Measurements from ENCODE around the gene CDHR2.
"Not testable (repeated sequence)": the region's sequence is repeated elsewhere in the genome, so short reads cannot be mapped to it uniquely, and the experiment has no call there.

Gene CDHR2

GRCh38 chr5:176542135-176542595, 7.0 kb upstream of the CDHR2 start:
- ATAC-seq (ENCODE audit: low read depth) = no peak
- no peaks in the 10 kb centered on the region for H3K9me3 Mint-ChIP-seq
- no peaks in the 10 kb centered on the region for H3K27me3 Mint-ChIP-seq
- H3K4me1 Mint-ChIP-seq = peaks cover 29% of the 10 kb centered on the region
- H3K27ac Mint-ChIP-seq = peak overlapping the region; percentile 93
- DNase-seq (ENCODE audit: low spot score in 2 of 2) = peak; percentile 66 to 69
- H3K36me3 Mint-ChIP-seq = no peaks in the 10 kb centered on the region
- peak overlapping the region; percentile 88 for H3K4me3 Mint-ChIP-seq

- no peak for DNase-seq (ENCODE audit: low spot score in 2 of 2)
- Mint-ChIP-seq H3K4me1 (peaks cover 29% of the 10 kb centered on the region), H3K27ac (peak overlapping the region; percentile 93), H3K9me3 (no peaks in the 10 kb centered on the region), H3K4me3 (peak overlapping the region; percentile 93), H3K27me3 (no peaks in the 10 kb centered on the region), H3K36me3 (no peaks in the 10 kb centered on the region)
- ATAC-seq (ENCODE audit: low read depth) = peak; percentile 47
Observed at GRCh38 chr5:176542596-176543427, 6.3 kb upstream of the CDHR2 start.

- Mint-ChIP-seq H3K27ac (peak overlapping the region; percentile 87), H3K27me3 (no peaks in the 10 kb centered on the region), H3K4me3 (peak overlapping the region; percentile 93), H3K9me3 (no peaks in the 10 kb centered on the region), H3K4me1 (peaks cover 26% of the 10 kb centered on the region), H3K36me3 (no peaks in the 10 kb centered on the region)
- ATAC-seq (ENCODE audit: low read depth) = peak; percentile 77
- DNase-seq (ENCODE audit: low spot score in 2 of 2) = peak; percentile 67 to 75
Observed at GRCh38 chr5:176543428-176544182, 5.5 kb upstream of the CDHR2 start.

- Mint-ChIP-seq H3K27ac (no peak overlapping the region), H3K27me3 (no peaks in the 10 kb centered on the region), H3K4me1 (peaks cover 21% of the 10 kb centered on the region), H3K4me3 (no peak overlapping the region), H3K9me3 (no peaks in the 10 kb centered on the region), H3K36me3 (no peaks in the 10 kb centered on the region)
- ATAC-seq (ENCODE audit: low read depth) = no peak
- no peak for DNase-seq (ENCODE audit: low spot score in 2 of 2)
Observed at GRCh38 chr5:176545388-176545736, 3.8 kb upstream of the CDHR2 start.

GRCh38 chr5:176545737-176546509, 3.2 kb upstream of the CDHR2 start:
- Mint-ChIP-seq H3K36me3 (no peaks in the 10 kb centered on the region), H3K4me3 (no peak overlapping the region), H3K27ac (no peak overlapping the region), H3K27me3 (no peaks in the 10 kb centered on the region), H3K4me1 (peaks cover 26% of the 10 kb centered on the region), H3K9me3 (no peaks in the 10 kb centered on the region)
- DNase-seq (ENCODE audit: low spot score in 2 of 2) (no peak), ATAC-seq (ENCODE audit: low read depth) (no peak)

- Mint-ChIP-seq H3K27ac (no peak overlapping the region), H3K4me3 (no peak overlapping the region), H3K27me3 (no peaks in the 10 kb centered on the region), H3K36me3 (no peaks in the 10 kb centered on the region), H3K9me3 (no peaks in the 10 kb centered on the region), H3K4me1 (peaks cover 15% of the 10 kb centered on the region)
- DNase-seq (ENCODE audit: low spot score in 2 of 2) = no peak
- ATAC-seq (ENCODE audit: low read depth) = no peak
Observed at GRCh38 chr5:176547802-176548201, 1.3 kb upstream of the CDHR2 start.

GRCh38 chr5:176549871-176550270, 729 bp downstream of the CDHR2 start:
- Mint-ChIP-seq H3K4me3 (no peak overlapping the region), H3K27ac (no peak overlapping the region), H3K36me3 (no peaks in the 10 kb centered on the region), H3K27me3 (peaks cover 3% of the 10 kb centered on the region), H3K9me3 (no peaks in the 10 kb centered on the region), H3K4me1 (peaks cover 21% of the 10 kb centered on the region)
- DNase-seq (ENCODE audit: low spot score in 2 of 2) (no peak), ATAC-seq (ENCODE audit: low read depth) (no peak)

GRCh38 chr5:176550275-176550831, 1.2 kb downstream of the CDHR2 start:
- Mint-ChIP-seq H3K4me1 (peaks cover 19% of the 10 kb centered on the region), H3K27me3 (peaks cover 5% of the 10 kb centered on the region), H3K27ac (no peak overlapping the region), H3K36me3 (no peaks in the 10 kb centered on the region), H3K9me3 (no peaks in the 10 kb centered on the region), H3K4me3 (peak overlapping the region; percentile 51)
- DNase-seq (ENCODE audit: low spot score in 2 of 2) (peak in 1 of 2 donors; percentile 47), ATAC-seq (ENCODE audit: low read depth) (peak; percentile 92)

- Mint-ChIP-seq H3K4me3 (peak overlapping the region; percentile 51), H3K4me1 (peaks cover 19% of the 10 kb centered on the region)
- not testable (repeated sequence) for DNase-seq (ENCODE audit: low spot score in 2 of 2); ATAC-seq (ENCODE audit: low read depth); H3K27ac Mint-ChIP-seq; H3K36me3 Mint-ChIP-seq; H3K27me3 Mint-ChIP-seq; H3K9me3 Mint-ChIP-seq
Observed at GRCh38 chr5:176550937-176551336, 1.8 kb downstream of the CDHR2 start.

- no peaks in the 10 kb centered on the region for H3K9me3 Mint-ChIP-seq
- ATAC-seq (ENCODE audit: low read depth) (no peak), DNase-seq (ENCODE audit: low spot score in 2 of 2) (no peak)
- no peak overlapping the region for H3K27ac Mint-ChIP-seq
- H3K27me3 Mint-ChIP-seq = peaks cover 7% of the 10 kb centered on the region
- no peaks in the 10 kb centered on the region for H3K36me3 Mint-ChIP-seq
- H3K4me1 Mint-ChIP-seq = peaks cover 19% of the 10 kb centered on the region
- H3K4me3 Mint-ChIP-seq = no peak overlapping the region
Observed at GRCh38 chr5:176552332-176552869, 3.3 kb downstream of the CDHR2 start.

- no peak for ATAC-seq (ENCODE audit: low read depth)
- H3K27ac Mint-ChIP-seq = no peak overlapping the region
Observed at GRCh38 chr5:176553260-176554085, 4.3 kb downstream of the CDHR2 start.

GRCh38 chr5:176557846-176558245, 8.7 kb downstream of the CDHR2 start:
- Mint-ChIP-seq H3K9me3 (no peaks in the 10 kb centered on the region), H3K36me3 (no peaks in the 10 kb centered on the region), H3K27ac (no peak overlapping the region), H3K4me1 (peaks cover 13% of the 10 kb centered on the region), H3K27me3 (peaks cover 13% of the 10 kb centered on the region), H3K4me3 (no peak overlapping the region)
- DNase-seq (ENCODE audit: low spot score in 2 of 2) (no peak), ATAC-seq (ENCODE audit: low read depth) (no peak)

More at GRCh38 chr5:176553260-176554085, 4.3 kb downstream of the CDHR2 start:
- DNase-seq (ENCODE audit: low spot score in 2 of 2) = no peak
- Mint-ChIP-seq H3K27me3 (peaks cover 7% of the 10 kb centered on the region), H3K4me1 (peaks cover 19% of the 10 kb centered on the region), H3K9me3 (no peaks in the 10 kb centered on the region), H3K4me3 (no peak overlapping the region), H3K36me3 (no peaks in the 10 kb centered on the region)

- Mint-ChIP-seq H3K27ac (no peak overlapping the region), H3K4me1 (peaks cover 5% of the 10 kb centered on the region), H3K9me3 (no peaks in the 10 kb centered on the region), H3K36me3 (no peaks in the 10 kb centered on the region), H3K27me3 (peaks cover 10% of the 10 kb centered on the region), H3K4me3 (no peak overlapping the region)
- DNase-seq (ENCODE audit: low spot score in 2 of 2) (no peak), ATAC-seq (ENCODE audit: low read depth) (peak; percentile 78)
Observed at GRCh38 chr5:176559683-176560082, 10.5 kb downstream of the CDHR2 start.
